ENCODE data around the gene PCLO.

DNA sequence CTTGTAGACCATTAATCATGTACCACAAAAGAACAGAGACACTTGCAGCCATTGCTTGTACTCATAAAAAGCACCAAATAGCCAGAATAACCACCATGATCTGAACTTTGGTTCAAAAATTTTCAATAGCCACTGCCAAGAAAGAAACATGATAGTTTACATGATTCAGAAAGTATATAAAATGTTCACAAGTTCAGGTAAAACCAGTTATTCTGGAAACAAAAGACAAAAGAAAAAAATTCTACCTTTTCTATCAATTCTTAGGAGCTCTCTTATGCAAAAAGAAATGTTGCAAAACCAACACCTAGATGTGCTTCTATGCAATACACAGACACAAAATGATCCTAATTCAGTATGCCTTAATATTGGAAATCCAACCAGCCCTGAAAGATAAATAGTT lies 108.7 kb downstream of the PCLO start:
- TF ChIP-seq, protein P1, sequence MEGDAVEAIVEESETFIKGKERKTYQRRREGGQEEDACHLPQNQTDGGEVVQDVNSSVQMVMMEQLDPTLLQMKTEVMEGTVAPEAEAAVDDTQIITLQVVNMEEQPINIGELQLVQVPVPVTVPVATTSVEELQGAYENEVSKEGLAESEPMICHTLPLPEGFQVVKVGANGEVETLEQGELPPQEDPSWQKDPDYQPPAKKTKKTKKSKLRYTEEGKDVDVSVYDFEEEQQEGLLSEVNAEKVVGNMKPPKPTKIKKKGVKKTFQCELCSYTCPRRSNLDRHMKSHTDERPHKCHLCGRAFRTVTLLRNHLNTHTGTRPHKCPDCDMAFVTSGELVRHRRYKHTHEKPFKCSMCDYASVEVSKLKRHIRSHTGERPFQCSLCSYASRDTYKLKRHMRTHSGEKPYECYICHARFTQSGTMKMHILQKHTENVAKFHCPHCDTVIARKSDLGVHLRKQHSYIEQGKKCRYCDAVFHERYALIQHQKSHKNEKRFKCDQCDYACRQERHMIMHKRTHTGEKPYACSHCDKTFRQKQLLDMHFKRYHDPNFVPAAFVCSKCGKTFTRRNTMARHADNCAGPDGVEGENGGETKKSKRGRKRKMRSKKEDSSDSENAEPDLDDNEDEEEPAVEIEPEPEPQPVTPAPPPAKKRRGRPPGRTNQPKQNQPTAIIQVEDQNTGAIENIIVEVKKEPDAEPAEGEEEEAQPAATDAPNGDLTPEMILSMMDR (IDR thresholded peaks at IDR 0.05): no peak
- TF ChIP-seq POLR2AphosphoS5 (IDR thresholded peaks at IDR 0.05) (no peak), POLR2A (IDR thresholded peaks at IDR 0.05; ENCODE audit: low read depth) (no peak)

All from esophagus muscularis mucosa (tissue), 3 donors.